Neural crest cell (in vitro differentiated cells): ENCODE data around the gene EIPR1. TPM values are rescaled to one million over a fixed set of nuclear protein-coding genes. Genes with fewer than 3 reads are reported as not detected.
"Not testable (repeated sequence)": the region's sequence is repeated elsewhere in the genome, so short reads cannot be mapped to it uniquely, and the experiment has no call there.

ENCODE experiments used
- DNase-seq: peaks from one replicate; pipeline ENCODE4 v3.0.0; 2021; ENCODE audit warnings: low read depth, mixed read lengths, low spot score
- H3K27ac Mint-ChIP-seq: one replicate; pipeline ENCODE4 v1.8.0; 2021; ENCODE audit warnings: mild to moderate bottlenecking, mixed read lengths; ENCODE audit not compliant: unreplicated experiment
- H3K27me3 Mint-ChIP-seq: 2 replicates; pipeline ENCODE4 v1.8.0; 2021; ENCODE audit warnings: low read depth, mild to moderate bottlenecking, mixed read lengths
- H3K36me3 Mint-ChIP-seq: 2 replicates; pipeline ENCODE4 v1.8.0; 2021; ENCODE audit warnings: low read depth, mild to moderate bottlenecking, mixed read lengths
- H3K4me1 Mint-ChIP-seq: 2 replicates; pipeline ENCODE4 v1.8.0; 2021; ENCODE audit warnings: mixed read lengths
- H3K4me3 Mint-ChIP-seq: one replicate; pipeline ENCODE4 v1.8.0; 2021; ENCODE audit warnings: mild to moderate bottlenecking, mixed read lengths
- H3K9me3 Mint-ChIP-seq: 2 replicates; pipeline ENCODE4 v1.8.0; 2021; ENCODE audit warnings: mixed read lengths
- CTCF ChIP-seq: fragments of 200-600 bp; sonication (generic); conservative IDR thresholded peaks from 2 replicates; pipeline ENCODE4 v1.5.0; 2021; ENCODE audit warnings: antibody characterized with exemption, mild to moderate bottlenecking
- total RNA-seq: library from RNA; stranded (reverse); gene quantifications from 2 replicates; pipeline ENCODE4 v1.2.1, GENCODE V29; 2021

EIPR1 gene
- total RNA-seq, 1 donor from 2014 or later, result 33.0 TPM

- Mint-ChIP-seq H3K9me3 (peaks cover 2% of the 10 kb centered on the region), H3K27me3 (no peaks in the 10 kb centered on the region), H3K27ac (no peak overlapping the region), H3K4me1 (peaks cover 19% of the 10 kb centered on the region), H3K36me3 (peaks cover 16% of the 10 kb centered on the region), H3K4me3 (no peak overlapping the region)
- no peak for DNase-seq
- no peak for TF ChIP-seq CTCF
These were observed 9.3 kb downstream of the EIPR1 start for GRCh38 chr2:3368261-3368722.

GRCh38 chr2:3365219-3365618 lies 12.4 kb downstream of the EIPR1 start:
- DNase-seq, result no peak
- Mint-ChIP-seq H3K4me1 (peaks cover 29% of the 10 kb centered on the region), H3K36me3 (peaks cover 16% of the 10 kb centered on the region), H3K4me3 (no peak overlapping the region), H3K9me3 (peaks cover 2% of the 10 kb centered on the region), H3K27me3 (no peaks in the 10 kb centered on the region), H3K27ac (no peak overlapping the region)
- TF ChIP-seq CTCF, result no peak

GRCh38 chr2:3361518-3362389 lies 15.9 kb downstream of the EIPR1 start:
- Mint-ChIP-seq H3K27ac (peak overlapping the region; percentile 73), H3K9me3 (no peaks in the 10 kb centered on the region), H3K27me3 (no peaks in the 10 kb centered on the region), H3K36me3 (no peaks in the 10 kb centered on the region), H3K4me3 (no peak overlapping the region), H3K4me1 (peaks cover 22% of the 10 kb centered on the region)
- DNase-seq, result no peak
- TF ChIP-seq CTCF, result no peak

GRCh38 chr2:3357926-3358325 lies 19.7 kb downstream of the EIPR1 start:
- Mint-ChIP-seq H3K9me3 (no peaks in the 10 kb centered on the region), H3K36me3 (peaks cover 8% of the 10 kb centered on the region), H3K27me3 (no peaks in the 10 kb centered on the region), H3K27ac (no peak overlapping the region), H3K4me1 (peaks cover 6% of the 10 kb centered on the region), H3K4me3 (no peak overlapping the region)
- DNase-seq, result no peak
- no peak for TF ChIP-seq CTCF

GRCh38 chr2:3357446-3357845 lies 20.2 kb downstream of the EIPR1 start:
- DNase-seq, H3K27me3 Mint-ChIP-seq, H3K27ac Mint-ChIP-seq: not testable (repeated sequence)

GRCh38 chr2:3356799-3357198 lies 20.8 kb downstream of the EIPR1 start:
- H3K4me1 Mint-ChIP-seq, result no peaks in the 10 kb centered on the region
- H3K9me3 Mint-ChIP-seq, result peaks cover 3% of the 10 kb centered on the region
- no peak for TF ChIP-seq CTCF
- no peak for DNase-seq
- no peak overlapping the region for H3K4me3 Mint-ChIP-seq
- no peaks in the 10 kb centered on the region for H3K27me3 Mint-ChIP-seq
- H3K36me3 Mint-ChIP-seq, result peaks cover 14% of the 10 kb centered on the region
- no peak overlapping the region for H3K27ac Mint-ChIP-seq

More at GRCh38 chr2:3357446-3357845, 20.2 kb downstream of the EIPR1 start:
- H3K4me1 Mint-ChIP-seq, H3K9me3 Mint-ChIP-seq, H3K4me3 Mint-ChIP-seq: not testable (repeated sequence)
- H3K36me3 Mint-ChIP-seq, result peaks cover 12% of the 10 kb centered on the region
